ENCODE results near the gene TMEM87A. TPM values are rescaled to one million over a fixed set of nuclear protein-coding genes. Genes with fewer than 3 reads are reported as not detected.
"Not testable (repeated sequence)": the region's sequence is repeated elsewhere in the genome, so short reads cannot be mapped to it uniquely, and the experiment has no call there.

Gene TMEM87A
- total RNA-seq, 1 donor from 2014 or later: 49.5 TPM

GRCh38 chr15:42240823-42241222, 32.4 kb downstream of the TMEM87A start:
- peaks cover 11% of the 10 kb centered on the region for H3K4me1 Mint-ChIP-seq (ENCODE audit: low read depth)
- H3K27ac Mint-ChIP-seq (ENCODE audit: unreplicated experiment): no peak overlapping the region
- TF ChIP-seq CTCF (IDR thresholded peaks at IDR 0.05): no peak
- H3K9me3 Mint-ChIP-seq (ENCODE audit: low read depth): no peaks in the 10 kb centered on the region
- H3K4me3 Mint-ChIP-seq (ENCODE audit: unreplicated experiment): no peak overlapping the region
- peaks cover 20% of the 10 kb centered on the region for H3K36me3 Mint-ChIP-seq (ENCODE audit: low read depth)
- DNase-seq (ENCODE audit: low spot score): no peak
- no peaks in the 10 kb centered on the region for H3K27me3 Mint-ChIP-seq (ENCODE audit: low read depth)

DNA sequence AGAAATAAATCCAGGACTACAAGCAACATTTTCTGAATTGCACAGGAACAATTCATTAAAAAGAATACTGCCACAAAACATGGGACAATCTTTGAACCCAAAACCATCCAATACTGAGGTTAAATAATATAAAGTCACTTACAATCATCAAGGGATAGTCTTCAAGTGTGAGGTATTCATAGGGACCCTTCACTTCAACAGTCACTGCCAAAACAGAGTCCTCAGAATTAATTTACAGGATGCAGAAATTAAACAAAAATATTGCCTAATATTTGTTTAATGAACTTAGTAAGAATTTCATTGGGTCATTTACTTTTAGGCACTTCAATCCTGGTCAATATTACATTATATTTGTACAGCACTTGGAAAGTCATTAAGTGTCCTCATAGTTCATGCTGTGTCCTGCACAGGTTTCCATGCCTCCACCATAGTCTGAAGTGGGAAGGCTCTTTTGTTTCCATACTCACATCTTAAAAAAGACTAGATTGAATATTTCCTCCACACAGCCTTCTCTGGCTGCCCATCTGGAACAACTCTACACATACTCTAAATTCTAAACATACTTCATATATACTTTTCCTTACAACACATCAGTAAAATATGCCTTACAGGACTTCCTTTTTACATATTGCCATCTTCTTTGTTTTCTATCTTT, 33.6 kb downstream of the TMEM87A start:
- no peaks in the 10 kb centered on the region for H3K9me3 Mint-ChIP-seq (ENCODE audit: low read depth)
- peaks cover 11% of the 10 kb centered on the region for H3K4me1 Mint-ChIP-seq (ENCODE audit: low read depth)
- no peak for TF ChIP-seq CTCF (IDR thresholded peaks at IDR 0.05)
- H3K27me3 Mint-ChIP-seq (ENCODE audit: low read depth): no peaks in the 10 kb centered on the region
- H3K4me3 Mint-ChIP-seq (ENCODE audit: unreplicated experiment): no peak overlapping the region
- no peak for DNase-seq (ENCODE audit: low spot score)
- H3K27ac Mint-ChIP-seq (ENCODE audit: unreplicated experiment): peak overlapping the region; percentile 52
- H3K36me3 Mint-ChIP-seq (ENCODE audit: low read depth): peaks cover 25% of the 10 kb centered on the region

GRCh38 chr15:42233107-42233506, 40.1 kb downstream of the TMEM87A start:
- no peak overlapping the region for H3K27ac Mint-ChIP-seq (ENCODE audit: unreplicated experiment)
- no peaks in the 10 kb centered on the region for H3K9me3 Mint-ChIP-seq (ENCODE audit: low read depth)
- TF ChIP-seq CTCF (IDR thresholded peaks at IDR 0.05): no peak
- no peaks in the 10 kb centered on the region for H3K27me3 Mint-ChIP-seq (ENCODE audit: low read depth)
- peaks cover 24% of the 10 kb centered on the region for H3K36me3 Mint-ChIP-seq (ENCODE audit: low read depth)
- no peak for DNase-seq (ENCODE audit: low spot score)
- H3K4me1 Mint-ChIP-seq (ENCODE audit: low read depth): no peaks in the 10 kb centered on the region
- H3K4me3 Mint-ChIP-seq (ENCODE audit: unreplicated experiment): no peak overlapping the region

DNA sequence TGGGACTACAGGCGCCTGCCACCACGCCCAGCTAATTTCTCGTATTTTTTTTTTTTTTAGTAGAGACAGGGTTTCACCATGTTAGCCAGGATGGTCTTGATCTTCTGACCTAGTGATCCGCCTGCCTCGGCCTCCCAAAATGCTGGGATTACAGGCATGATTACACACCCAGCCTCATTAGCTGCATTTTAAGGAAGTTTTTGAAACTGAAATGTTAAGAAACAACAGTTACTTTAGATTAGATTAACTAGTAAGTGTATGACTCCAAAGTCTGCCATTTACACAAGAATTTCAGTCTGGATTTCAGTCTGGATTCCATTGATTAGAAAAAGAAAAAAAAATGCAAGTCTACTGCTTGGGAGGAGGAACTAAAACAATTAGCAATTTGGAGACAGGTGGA, 40.6 kb downstream of the TMEM87A start:
- Mint-ChIP-seq H3K36me3 (ENCODE audit: low read depth) (peaks cover 24% of the 10 kb centered on the region), H3K9me3 (ENCODE audit: low read depth) (no peaks in the 10 kb centered on the region), H3K4me1 (ENCODE audit: low read depth) (no peaks in the 10 kb centered on the region), H3K27me3 (ENCODE audit: low read depth) (no peaks in the 10 kb centered on the region), H3K4me3 (ENCODE audit: unreplicated experiment) (no peak overlapping the region), H3K27ac (ENCODE audit: unreplicated experiment) (no peak overlapping the region)
- no peak for DNase-seq (ENCODE audit: low spot score)
- no peak for TF ChIP-seq CTCF (IDR thresholded peaks at IDR 0.05)

DNA sequence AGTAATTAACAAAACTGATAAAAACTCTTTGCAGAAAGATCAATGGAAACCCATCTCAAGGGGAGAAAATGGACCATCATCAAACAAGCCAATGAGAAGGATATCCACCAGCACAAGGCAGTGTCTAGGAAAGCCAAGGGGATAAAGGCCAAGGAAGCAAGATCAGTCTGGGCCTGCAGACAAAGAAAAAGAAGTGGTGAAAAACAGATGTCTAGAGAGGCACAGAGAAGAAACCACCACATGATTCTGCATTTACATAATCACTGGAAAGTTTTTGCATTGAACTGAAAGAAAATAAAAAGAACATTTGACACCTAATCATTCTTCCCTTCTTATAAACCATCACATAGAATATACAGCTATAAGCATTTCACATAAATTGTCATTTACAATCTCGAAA, 42.1 kb downstream of the TMEM87A start:
- Mint-ChIP-seq H3K36me3 (ENCODE audit: low read depth) (peaks cover 25% of the 10 kb centered on the region), H3K27ac (ENCODE audit: unreplicated experiment) (peak overlapping the region; percentile 56), H3K4me3 (ENCODE audit: unreplicated experiment) (no peak overlapping the region), H3K27me3 (ENCODE audit: low read depth) (no peaks in the 10 kb centered on the region), H3K4me1 (ENCODE audit: low read depth) (no peaks in the 10 kb centered on the region), H3K9me3 (ENCODE audit: low read depth) (no peaks in the 10 kb centered on the region)
- TF ChIP-seq CTCF (IDR thresholded peaks at IDR 0.05): no peak
- no peak for DNase-seq (ENCODE audit: low spot score)

DNA sequence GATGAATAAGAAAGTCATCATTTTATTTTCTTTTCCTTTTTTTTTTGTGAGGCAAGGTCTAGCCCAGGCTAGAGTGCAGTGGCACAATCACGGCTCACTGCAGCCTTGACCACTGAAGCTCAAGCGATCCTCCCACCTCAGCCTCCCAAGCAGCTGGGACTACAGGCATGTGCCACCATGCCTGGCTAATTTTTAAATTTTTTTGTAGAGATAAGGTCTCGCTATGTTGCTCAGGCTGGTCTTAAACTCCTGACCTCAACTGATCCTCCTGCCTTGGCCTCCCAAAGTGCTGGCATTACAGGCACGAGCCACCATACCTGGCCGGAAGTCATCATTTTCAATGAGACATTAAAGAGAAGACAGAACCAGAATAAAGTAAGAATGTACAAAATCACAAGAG, 44.3 kb downstream of the TMEM87A start:
- H3K36me3 Mint-ChIP-seq (ENCODE audit: low read depth): peaks cover 29% of the 10 kb centered on the region
- not testable (repeated sequence) for DNase-seq (ENCODE audit: low spot score); H3K27ac Mint-ChIP-seq (ENCODE audit: unreplicated experiment); H3K4me3 Mint-ChIP-seq (ENCODE audit: unreplicated experiment); H3K27me3 Mint-ChIP-seq (ENCODE audit: low read depth); H3K4me1 Mint-ChIP-seq (ENCODE audit: low read depth); H3K9me3 Mint-ChIP-seq (ENCODE audit: low read depth)
